AG04450 (cell line): ENCODE measurements around the gene GJB6. TPM values are rescaled to one million over a fixed set of nuclear protein-coding genes. Genes with fewer than 3 reads are reported as not detected.
A peak's percentile ranks its signal among the peaks of the same experiment; 100 is the strongest.

ENCODE experiments used
- CTCF ChIA-PET: fragments of 300-600, 350-600 bp; formaldehyde crosslinking; extraction: SDS; loops from one replicate; lab custom pipeline; 2022; ENCODE audit warnings: antibody characterized with exemption, inconsistent platforms; lab: Charles Lee
- POLR2A ChIA-PET: fragments of 350-600 bp; formaldehyde crosslinking; extraction: SDS; loops from one replicate; lab custom pipeline; 2021; ENCODE audit warnings: antibody characterized with exemption, inconsistent platforms; lab: Yijun Ruan, JAX
- DNase-seq: peaks from one replicate; pipeline ENCODE4 v3.0.0-alpha.2; 2011; ENCODE audit warnings: low read depth, low spot score
- H3K27ac ChIP-seq: one replicate; pipeline ENCODE4 v1.5.1; 2012; ENCODE audit warnings: low read depth, low read length, control low read depth
- H3K27me3 ChIP-seq: one replicate; pipeline ENCODE4 v1.6.0; 2012; ENCODE audit warnings: low read length; ENCODE audit not compliant: control insufficient read depth, insufficient read depth
- H3K4me3 ChIP-seq: 2 replicates; pipeline ENCODE4 v1.5.1; 2011; ENCODE audit warnings: mild to moderate bottlenecking, low read depth, low read length, control low read depth
- H3K9me3 ChIP-seq: 2 replicates; pipeline ENCODE4 v1.5.1; 2012; ENCODE audit warnings: low read length; ENCODE audit not compliant: control insufficient read depth, insufficient read depth
- CTCF ChIP-seq: IDR thresholded peaks from 2 replicates; pipeline ENCODE4 v1.5.1; 2011; ENCODE audit warnings: low read depth, low read length, control low read depth, inconsistent platforms
- polyA plus RNA-seq: library from polyadenylated mRNA; depleted of rRNA; stranded (reverse); fragments of >200 nt; gene quantifications from 2 replicates; pipeline ENCODE4 v1.2.3, GENCODE V29; 2011

The GJB6 gene
- polyA plus RNA-seq, 1 experiment = not detected

GRCh38 chr13:20182231-20182846 is 49.8 kb downstream of the GJB6 start:
- Histone ChIP-seq H3K4me3 (no peak overlapping the region), H3K27ac (no peak overlapping the region), H3K27me3 (peaks cover 21% of the 10 kb centered on the region), H3K9me3 (no peaks in the 10 kb centered on the region; the same call in 1 of the 2 replicates)
- ChIA-PET POLR2A (no interaction called here), CTCF (interaction anchor here (0.6 to 2.1 kb wide), 16 partner anchors 9 to 742 kb away, joined by 3 to 16 read pairs (median 4); no protein-coding TSS in a partner anchor)
- peak; percentile 91 for TF ChIP-seq CTCF
- peak; percentile 67 for DNase-seq

DNA sequence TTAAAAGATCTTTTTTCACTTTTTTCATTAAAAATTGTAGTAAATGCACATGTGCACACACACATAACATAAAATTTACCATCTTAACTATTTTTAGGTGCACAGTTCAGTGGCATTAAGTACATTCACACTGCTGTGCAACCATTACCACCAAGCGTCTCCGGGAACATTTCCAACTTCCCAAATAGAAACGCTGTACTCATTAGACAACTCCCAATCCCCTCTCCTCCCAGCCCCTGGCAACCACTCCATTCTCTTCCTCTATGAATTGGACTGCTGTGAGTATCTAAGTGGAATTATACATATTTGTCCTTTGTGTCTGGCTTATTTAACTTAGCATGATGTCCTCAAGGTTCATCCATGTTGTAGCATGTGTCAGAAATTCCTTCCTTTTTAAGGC is 50.9 kb downstream of the GJB6 start:
- H3K4me3 ChIP-seq = no peak overlapping the region
- no peak for DNase-seq
- POLR2A ChIA-PET = no interaction called here
- no peak overlapping the region for H3K27ac ChIP-seq
- no peak for TF ChIP-seq CTCF
- no peaks in the 10 kb centered on the region; the same call in 1 of the 2 replicates for H3K9me3 ChIP-seq
- CTCF ChIA-PET = interaction anchor here (0.6 to 2.4 kb wide), 8 partner anchors 10 to 744 kb away, joined by 3 to 16 read pairs (median 7); no protein-coding TSS in a partner anchor
- H3K27me3 ChIP-seq = peaks cover 15% of the 10 kb centered on the region

GRCh38 chr13:20178156-20178555 is 54.0 kb downstream of the GJB6 start:
- DNase-seq = no peak
- ChIA-PET POLR2A (no interaction called here), CTCF (no interaction called here)
- no peak overlapping the region for H3K27ac ChIP-seq
- peaks cover 8% of the 10 kb centered on the region for H3K27me3 ChIP-seq
- no peak for TF ChIP-seq CTCF
- H3K4me3 ChIP-seq = no peak overlapping the region
- no peaks in the 10 kb centered on the region; the same call in 1 of the 2 replicates for H3K9me3 ChIP-seq

- ChIA-PET CTCF (interaction anchor here (0.6 to 1.2 kb wide), 4 partner anchors 9 to 668 kb away, joined by 3 to 5 read pairs (median 3); no protein-coding TSS in a partner anchor), POLR2A (no interaction called here)
- no peak for DNase-seq
- no peak for TF ChIP-seq CTCF
- Histone ChIP-seq H3K9me3 (no peaks in the 10 kb centered on the region; the same call in 1 of the 2 replicates), H3K4me3 (no peak overlapping the region), H3K27me3 (peaks cover 8% of the 10 kb centered on the region), H3K27ac (no peak overlapping the region)
Observed at GRCh38 chr13:20177049-20177831, 54.9 kb downstream of the GJB6 start.
